ENCODE measurements around the gene SLC12A8.

SLC12A8 gene

DNA sequence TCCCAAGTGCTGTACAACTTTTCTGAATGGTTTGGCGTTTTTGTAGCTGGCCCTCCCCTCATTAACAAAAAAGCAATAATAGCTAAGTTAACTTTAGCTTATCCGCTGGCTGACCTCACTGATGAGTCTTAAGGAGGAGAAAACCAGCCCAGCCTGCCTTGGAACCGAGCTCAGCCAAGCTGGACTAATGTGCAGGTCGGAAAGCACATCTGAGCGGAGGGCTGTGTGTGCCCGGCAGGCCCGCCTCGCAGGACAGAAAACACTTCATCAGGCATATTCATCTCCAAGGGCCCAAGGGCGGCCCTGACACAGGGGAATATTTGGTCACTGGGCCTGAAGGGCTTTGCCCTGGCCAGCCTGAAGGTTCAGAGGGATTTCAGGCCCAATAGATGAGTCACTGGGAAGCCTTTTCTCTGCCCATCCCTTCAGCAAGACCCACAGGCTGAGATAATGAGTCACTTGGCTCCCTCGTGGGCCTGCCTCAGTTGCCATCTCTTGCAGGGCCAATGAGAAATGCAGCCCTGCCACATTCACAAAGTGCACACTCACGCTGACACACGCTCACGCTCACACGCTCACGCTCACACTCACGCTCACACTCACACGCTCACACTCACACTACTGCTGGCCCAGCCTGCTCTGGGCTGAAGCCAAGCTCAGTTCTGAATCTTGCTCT, 75.1 kb downstream of the SLC12A8 start:
- no peaks in the 10 kb centered on the region for H3K9me2 ChIP-seq (replicated peaks; ENCODE audit: low read depth, low read length)
- no peaks in the 10 kb centered on the region for H4K20me1 ChIP-seq (ENCODE audit: insufficient read depth, low read length, poor library complexity, severe bottlenecking)
- no peaks in the 10 kb centered on the region for H3F3A ChIP-seq (ENCODE audit: low read depth)
- H3K9me3 ChIP-seq (ENCODE audit: insufficient read depth, low read depth, low read length) = no peaks in the 10 kb centered on the region
- H3K27me3 ChIP-seq (ENCODE audit: insufficient read depth, low read length, poor library complexity, severe bottlenecking) = no peaks in the 10 kb centered on the region
- no peak overlapping the region for H3K4me2 ChIP-seq (ENCODE audit: low read depth, low read length, poor library complexity, severe bottlenecking)
- no peak overlapping the region for H2AFZ ChIP-seq (ENCODE audit: low read length)
- peaks cover 3% of the 10 kb centered on the region for H3K4me1 ChIP-seq (ENCODE audit: insufficient read depth, low read length, poor library complexity, severe bottlenecking)
- no peak overlapping the region for H3K4me3 ChIP-seq (ENCODE audit: low read length, poor library complexity, severe bottlenecking)
- H3K36me3 ChIP-seq (ENCODE audit: insufficient read depth, low read length) = no peaks in the 10 kb centered on the region
- TF ChIP-seq EZH2phosphoT487 (IDR thresholded peaks at IDR 0.05; ENCODE audit: borderline replicate concordance) = no peak
- TF ChIP-seq, protein P1, sequence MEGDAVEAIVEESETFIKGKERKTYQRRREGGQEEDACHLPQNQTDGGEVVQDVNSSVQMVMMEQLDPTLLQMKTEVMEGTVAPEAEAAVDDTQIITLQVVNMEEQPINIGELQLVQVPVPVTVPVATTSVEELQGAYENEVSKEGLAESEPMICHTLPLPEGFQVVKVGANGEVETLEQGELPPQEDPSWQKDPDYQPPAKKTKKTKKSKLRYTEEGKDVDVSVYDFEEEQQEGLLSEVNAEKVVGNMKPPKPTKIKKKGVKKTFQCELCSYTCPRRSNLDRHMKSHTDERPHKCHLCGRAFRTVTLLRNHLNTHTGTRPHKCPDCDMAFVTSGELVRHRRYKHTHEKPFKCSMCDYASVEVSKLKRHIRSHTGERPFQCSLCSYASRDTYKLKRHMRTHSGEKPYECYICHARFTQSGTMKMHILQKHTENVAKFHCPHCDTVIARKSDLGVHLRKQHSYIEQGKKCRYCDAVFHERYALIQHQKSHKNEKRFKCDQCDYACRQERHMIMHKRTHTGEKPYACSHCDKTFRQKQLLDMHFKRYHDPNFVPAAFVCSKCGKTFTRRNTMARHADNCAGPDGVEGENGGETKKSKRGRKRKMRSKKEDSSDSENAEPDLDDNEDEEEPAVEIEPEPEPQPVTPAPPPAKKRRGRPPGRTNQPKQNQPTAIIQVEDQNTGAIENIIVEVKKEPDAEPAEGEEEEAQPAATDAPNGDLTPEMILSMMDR (conservative IDR thresholded peaks at IDR 0.05; ENCODE audit: low read length) = no peak
- H3K79me2 ChIP-seq (ENCODE audit: insufficient read depth, low read length) = no peaks in the 10 kb centered on the region
- H3K9ac ChIP-seq (ENCODE audit: low read depth, low read length, poor library complexity, severe bottlenecking) = no peak overlapping the region

DNA sequence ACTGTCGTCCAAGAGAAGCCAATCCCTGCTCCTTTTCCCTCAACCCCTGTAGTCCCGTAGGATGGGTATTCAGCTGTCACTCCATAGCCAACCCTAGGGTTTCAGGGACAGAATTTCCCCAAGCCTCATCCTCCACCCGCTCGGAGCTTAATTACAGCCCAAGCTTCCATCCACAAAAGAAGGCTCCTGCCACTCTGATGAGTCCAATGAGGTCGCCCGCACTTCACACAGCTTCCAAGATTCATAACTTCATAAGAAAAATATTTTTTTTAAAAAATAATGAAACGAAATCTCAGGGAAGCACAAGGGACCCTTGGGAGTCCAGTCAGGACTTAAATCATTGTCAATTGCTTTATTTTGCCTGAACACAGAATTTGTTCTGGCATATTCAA, 75.6 kb downstream of the SLC12A8 start:
- H3K36me3 ChIP-seq (ENCODE audit: insufficient read depth, low read length) = no peaks in the 10 kb centered on the region
- H3K9me3 ChIP-seq (ENCODE audit: insufficient read depth, low read depth, low read length) = no peaks in the 10 kb centered on the region
- no peak overlapping the region for H2AFZ ChIP-seq (ENCODE audit: low read length)
- H3K79me2 ChIP-seq (ENCODE audit: insufficient read depth, low read length) = no peaks in the 10 kb centered on the region
- H3K9me2 ChIP-seq (replicated peaks; ENCODE audit: low read depth, low read length) = no peaks in the 10 kb centered on the region
- H4K20me1 ChIP-seq (ENCODE audit: insufficient read depth, low read length, poor library complexity, severe bottlenecking) = no peaks in the 10 kb centered on the region
- no peaks in the 10 kb centered on the region for H3K27me3 ChIP-seq (ENCODE audit: insufficient read depth, low read length, poor library complexity, severe bottlenecking)
- H3K4me3 ChIP-seq (ENCODE audit: low read length, poor library complexity, severe bottlenecking) = no peak overlapping the region
- H3K9ac ChIP-seq (ENCODE audit: low read depth, low read length, poor library complexity, severe bottlenecking) = no peak overlapping the region
- TF ChIP-seq, protein P1 (conservative IDR thresholded peaks at IDR 0.05; ENCODE audit: low read length) = no peak
- no peak for TF ChIP-seq EZH2phosphoT487 (IDR thresholded peaks at IDR 0.05; ENCODE audit: borderline replicate concordance)
- peaks cover under 1% of the 10 kb centered on the region for H3K4me1 ChIP-seq (ENCODE audit: insufficient read depth, low read length, poor library complexity, severe bottlenecking)
- no peaks in the 10 kb centered on the region for H3F3A ChIP-seq (ENCODE audit: low read depth)
- no peak overlapping the region for H3K4me2 ChIP-seq (ENCODE audit: low read depth, low read length, poor library complexity, severe bottlenecking)

DNA sequence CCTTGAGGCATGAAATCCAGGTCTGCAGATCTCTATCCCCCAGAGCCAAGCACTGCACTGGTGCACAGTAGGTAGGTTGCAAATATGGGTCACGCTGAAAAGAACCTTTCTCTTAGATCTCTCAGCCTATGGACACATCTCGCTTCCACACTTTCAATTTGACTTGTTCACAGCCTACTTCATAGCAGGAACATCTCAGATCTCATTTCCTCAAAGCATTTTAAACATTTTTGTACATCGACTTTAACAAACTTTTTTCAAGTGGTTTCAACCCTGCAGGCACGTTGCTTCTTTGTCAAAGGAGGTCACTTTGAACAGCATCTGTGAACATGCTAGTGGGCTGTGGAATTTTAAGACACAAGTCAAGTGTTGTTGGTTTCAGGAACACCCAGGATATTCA, 76.0 kb downstream of the SLC12A8 start:
- TF ChIP-seq, protein P1 (conservative IDR thresholded peaks at IDR 0.05; ENCODE audit: low read length) = no peak
- no peak for TF ChIP-seq EZH2phosphoT487 (IDR thresholded peaks at IDR 0.05; ENCODE audit: borderline replicate concordance)
- no peaks in the 10 kb centered on the region for H3K9me3 ChIP-seq (ENCODE audit: insufficient read depth, low read depth, low read length)
- H3K4me3 ChIP-seq (ENCODE audit: low read length, poor library complexity, severe bottlenecking) = no peak overlapping the region
- no peaks in the 10 kb centered on the region for H3K4me1 ChIP-seq (ENCODE audit: insufficient read depth, low read length, poor library complexity, severe bottlenecking)
- no peak overlapping the region for H3K9ac ChIP-seq (ENCODE audit: low read depth, low read length, poor library complexity, severe bottlenecking)
- no peaks in the 10 kb centered on the region for H3K9me2 ChIP-seq (replicated peaks; ENCODE audit: low read depth, low read length)
- H3K27me3 ChIP-seq (ENCODE audit: insufficient read depth, low read length, poor library complexity, severe bottlenecking) = no peaks in the 10 kb centered on the region
- no peaks in the 10 kb centered on the region for H4K20me1 ChIP-seq (ENCODE audit: insufficient read depth, low read length, poor library complexity, severe bottlenecking)
- H3K4me2 ChIP-seq (ENCODE audit: low read depth, low read length, poor library complexity, severe bottlenecking) = no peak overlapping the region
- H3K79me2 ChIP-seq (ENCODE audit: insufficient read depth, low read length) = no peaks in the 10 kb centered on the region
- no peak overlapping the region for H2AFZ ChIP-seq (ENCODE audit: low read length)
- H3F3A ChIP-seq (ENCODE audit: low read depth) = no peaks in the 10 kb centered on the region
- no peaks in the 10 kb centered on the region for H3K36me3 ChIP-seq (ENCODE audit: insufficient read depth, low read length)

Data from Loucy (cell line).